Vagina (tissue), 2 donors: ENCODE data around the gene FRA10AC1.

ENCODE experiments used
- POLR2A ChIP-seq, 2 donors: fragments of 450-650 bp; IDR thresholded peaks; one replicate each; pipeline ENCODE4 v1.6.1; 2017; ENCODE audit warnings: antibody characterized with exemption in 2 of 2, mild to moderate bottlenecking in 2 of 2, moderate library complexity in 2 of 2
- POLR2AphosphoS5 ChIP-seq, 2 donors: sonication (generic); formaldehyde crosslinking; IDR thresholded peaks; one replicate each; pipeline ENCODE4 v1.9.0; 2017; ENCODE audit warnings: antibody characterized with exemption in 2 of 2, mild to moderate bottlenecking in 2 of 2, low read depth in 1 of 2; ENCODE audit not compliant: insufficient read depth in 1 of 2
- TF ChIP-seq, protein P1 (sequence below), 3 experiments: fragments of 450-650 bp in 2 of 3; fragments of 200-600 bp in 1 of 3; sonication (generic) in 1 of 3; IDR thresholded peaks; one replicate each; pipeline ENCODE4 v1.5.1; 2017 to 2019; ENCODE audit warnings: antibody characterized with exemption in 3 of 3, mild to moderate bottlenecking in 2 of 3, moderate library complexity in 2 of 3

DNA sequence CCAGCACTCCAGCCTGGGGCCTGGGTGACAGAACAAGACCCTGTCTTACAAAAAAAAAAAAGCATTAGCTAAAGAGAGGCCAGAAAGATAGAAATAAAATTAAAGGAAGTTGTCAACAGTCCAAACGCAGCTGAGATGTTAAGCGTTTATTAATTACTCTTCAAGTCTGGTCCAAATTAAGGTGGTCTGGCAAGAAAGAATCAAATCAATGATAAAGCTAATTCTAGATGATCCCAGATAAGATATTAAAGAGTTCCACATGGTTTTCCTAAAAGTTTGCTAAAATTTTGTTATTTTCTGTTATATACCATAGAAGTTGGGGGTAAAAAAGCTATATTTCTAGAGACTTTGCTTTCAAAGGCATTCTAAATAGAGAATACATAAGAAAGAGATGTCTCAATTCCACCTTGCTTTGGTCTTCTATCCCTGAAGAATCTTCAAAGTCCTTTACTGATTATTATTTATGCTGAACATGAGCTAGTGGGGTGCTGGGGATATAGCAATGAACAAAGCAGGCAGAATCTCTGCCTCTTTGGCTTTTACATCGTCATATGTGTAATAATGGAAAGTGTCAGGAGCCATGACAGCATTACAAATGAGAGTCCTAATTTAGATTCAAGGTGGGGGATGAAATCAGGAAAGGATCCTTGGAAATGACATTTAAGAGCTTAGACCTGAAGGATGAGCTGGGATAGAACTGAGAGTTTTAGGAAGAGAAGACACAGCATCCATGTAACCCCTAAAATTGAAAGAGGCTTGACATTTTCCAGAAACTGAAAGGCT, 23.4 kb downstream of the FRA10AC1 start:
- TF ChIP-seq, protein P1, sequence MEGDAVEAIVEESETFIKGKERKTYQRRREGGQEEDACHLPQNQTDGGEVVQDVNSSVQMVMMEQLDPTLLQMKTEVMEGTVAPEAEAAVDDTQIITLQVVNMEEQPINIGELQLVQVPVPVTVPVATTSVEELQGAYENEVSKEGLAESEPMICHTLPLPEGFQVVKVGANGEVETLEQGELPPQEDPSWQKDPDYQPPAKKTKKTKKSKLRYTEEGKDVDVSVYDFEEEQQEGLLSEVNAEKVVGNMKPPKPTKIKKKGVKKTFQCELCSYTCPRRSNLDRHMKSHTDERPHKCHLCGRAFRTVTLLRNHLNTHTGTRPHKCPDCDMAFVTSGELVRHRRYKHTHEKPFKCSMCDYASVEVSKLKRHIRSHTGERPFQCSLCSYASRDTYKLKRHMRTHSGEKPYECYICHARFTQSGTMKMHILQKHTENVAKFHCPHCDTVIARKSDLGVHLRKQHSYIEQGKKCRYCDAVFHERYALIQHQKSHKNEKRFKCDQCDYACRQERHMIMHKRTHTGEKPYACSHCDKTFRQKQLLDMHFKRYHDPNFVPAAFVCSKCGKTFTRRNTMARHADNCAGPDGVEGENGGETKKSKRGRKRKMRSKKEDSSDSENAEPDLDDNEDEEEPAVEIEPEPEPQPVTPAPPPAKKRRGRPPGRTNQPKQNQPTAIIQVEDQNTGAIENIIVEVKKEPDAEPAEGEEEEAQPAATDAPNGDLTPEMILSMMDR (IDR thresholded peaks at IDR 0.05) = no peak
- TF ChIP-seq POLR2A (IDR thresholded peaks at IDR 0.05) = no peak
- no peak for TF ChIP-seq POLR2AphosphoS5 (IDR thresholded peaks at IDR 0.05; ENCODE audit: insufficient read depth in 1 of 2, low read depth in 1 of 2)
